Prostate gland (tissue), 2 donors: ENCODE measurements around the gene BRSK2.

Experiments used
- CTCF ChIP-seq, 4 experiments: fragments of 200-600 bp in 2 of 4; fragments of 450-650 bp in 2 of 4; sonication (generic) in 2 of 4; IDR thresholded peaks; 1 replicate in 3 of 4; 2 replicates in 1 of 4; pipeline ENCODE4 v1.5.1; 2016 to 2019; ENCODE audit warnings: antibody characterized with exemption in 4 of 4, mild to moderate bottlenecking in 2 of 4, moderate library complexity in 2 of 4
- POLR2A ChIP-seq: fragments of 450-650 bp; IDR thresholded peaks from one replicate; pipeline ENCODE4 v1.6.1; 2016; ENCODE audit warnings: antibody characterized with exemption, mild to moderate bottlenecking
- POLR2AphosphoS5 ChIP-seq: sonication (generic); formaldehyde crosslinking; IDR thresholded peaks from one replicate; pipeline ENCODE4 v1.6.1; 2017; ENCODE audit warnings: antibody characterized with exemption

GRCh38 chr11:1397146-1397861, 7.6 kb downstream of the BRSK2 start:
- no peak for TF ChIP-seq CTCF (IDR thresholded peaks at IDR 0.05)
- TF ChIP-seq POLR2AphosphoS5, result no peak
- TF ChIP-seq POLR2A, result no peak
